HG02642 (cell line): ENCODE measurements around the gene BNIP5.
"Not testable (repeated sequence)": the region's sequence is repeated elsewhere in the genome, so short reads cannot be mapped to it uniquely, and the experiment has no call there.

Source experiments
- ATAC-seq: cut with Tn5 transposase; IDR thresholded peaks from one replicate; pipeline ENCODE4 v1.9.1; 2021; ENCODE audit warnings: mild to moderate bottlenecking; ENCODE audit not compliant: unreplicated experiment, poor library complexity

BNIP5 gene

GRCh38 chr6:36367743-36368142 lies 31.1 kb upstream of the BNIP5 start:
- ATAC-seq = no peak

GRCh38 chr6:36364669-36365479 lies 28.2 kb upstream of the BNIP5 start:
- ATAC-seq = peak; percentile 53

- ATAC-seq = not testable (repeated sequence)
Measured at GRCh38 chr6:36364061-36364635, 27.5 kb upstream of the BNIP5 start.

- not testable (repeated sequence) for ATAC-seq
Measured at GRCh38 chr6:36363371-36363752, 26.7 kb upstream of the BNIP5 start.

GRCh38 chr6:36362551-36363370 lies 26.1 kb upstream of the BNIP5 start:
- no peak for ATAC-seq

- ATAC-seq = no peak
Measured at GRCh38 chr6:36361071-36361470, 24.4 kb upstream of the BNIP5 start.

- ATAC-seq = peak; percentile 57
Measured at GRCh38 chr6:36360241-36361054, 23.8 kb upstream of the BNIP5 start.

- ATAC-seq = no peak
Measured at GRCh38 chr6:36358226-36358915, 21.7 kb upstream of the BNIP5 start.

GRCh38 chr6:36357872-36358225 lies 21.2 kb upstream of the BNIP5 start:
- no peak for ATAC-seq

GRCh38 chr6:36355819-36356218 lies 19.1 kb upstream of the BNIP5 start:
- no peak for ATAC-seq

GRCh38 chr6:36353411-36353915 lies 16.8 kb upstream of the BNIP5 start:
- ATAC-seq = no peak

GRCh38 chr6:36352477-36353157 lies 15.9 kb upstream of the BNIP5 start:
- ATAC-seq = no peak

GRCh38 chr6:36350681-36351571 lies 14.2 kb upstream of the BNIP5 start:
- ATAC-seq = no peak

GRCh38 chr6:36350082-36350481 lies 13.4 kb upstream of the BNIP5 start:
- ATAC-seq = no peak

GRCh38 chr6:36349240-36349639 lies 12.6 kb upstream of the BNIP5 start:
- no peak for ATAC-seq

- ATAC-seq = no peak
Measured at GRCh38 chr6:36347621-36348020, 10.9 kb upstream of the BNIP5 start.

- no peak for ATAC-seq
Measured at GRCh38 chr6:36346486-36347273, 10.0 kb upstream of the BNIP5 start.
